SU-DHL-6 (cell line): ENCODE results near the gene PPP1R9B.

ENCODE experiments used
- H2AFZ ChIP-seq: fragments of 200-600 bp; sonication (generic); 2 replicates; pipeline ENCODE4 v1.6.1; 2014; ENCODE audit warnings: low read depth, mild to moderate bottlenecking, moderate library complexity, mixed read lengths, antibody characterized with exemption, low read length; ENCODE audit not compliant: severe bottlenecking
- H3F3A ChIP-seq: fragments of 200-600 bp; shearing (Covaris generic); 2 replicates; pipeline ENCODE4 v1.6.0; 2016; ENCODE audit warnings: antibody characterized with exemption, mild to moderate bottlenecking; ENCODE audit not compliant: insufficient read depth
- H3K27ac ChIP-seq: fragments of 200-600 bp; sonication (generic); 2 replicates; pipeline ENCODE4 v1.5.1; 2016; ENCODE audit warnings: low read depth, mild to moderate bottlenecking, low read length, moderate library complexity, mixed read lengths
- H3K27me3 ChIP-seq: fragments of 200-600 bp; sonication (generic), shearing (Covaris generic); 2 replicates; pipeline ENCODE4 v1.6.0; 2014; ENCODE audit warnings: mild to moderate bottlenecking, low read length
- H3K36me3 ChIP-seq: fragments of 200-600 bp; sonication (generic); 2 replicates; pipeline ENCODE4 v1.6.1; 2014; ENCODE audit warnings: mild to moderate bottlenecking, low read length, mixed read lengths
- H3K4me2 ChIP-seq: fragments of 300-600, 200-600 bp; shearing (Covaris generic), sonication (generic); 2 replicates; pipeline ENCODE4 v1.6.0; 2014; ENCODE audit warnings: low read length, low read depth, mild to moderate bottlenecking; ENCODE audit not compliant: poor library complexity, severe bottlenecking
- H3K4me3 ChIP-seq: fragments of 200-600 bp; sonication (generic); 2 replicates; pipeline ENCODE4 v1.5.1; 2014; ENCODE audit warnings: antibody characterized with exemption, low read length, mild to moderate bottlenecking, mixed read lengths; ENCODE audit not compliant: insufficient read depth, poor library complexity, severe bottlenecking
- H3K79me2 ChIP-seq: fragments of 200-600 bp; sonication (generic); 2 replicates; pipeline ENCODE4 v1.6.1; 2014; ENCODE audit warnings: mild to moderate bottlenecking, low read length, moderate library complexity; ENCODE audit not compliant: insufficient read depth
- H3K9ac ChIP-seq: fragments of 200-600 bp; sonication (generic); 2 replicates; pipeline ENCODE4 v1.7.0; 2014; ENCODE audit warnings: mild to moderate bottlenecking, low read length
- H3K9me2 ChIP-seq: fragments of 200-600 bp; sonication (generic); replicated peaks from 2 replicates; pipeline ENCODE4 v1.6.1; 2014; ENCODE audit warnings: low read length; ENCODE audit not compliant: insufficient read depth
- H3K9me3 ChIP-seq: fragments of 200-600 bp; sonication (generic); 2 replicates; pipeline ENCODE4 v1.6.1; 2014; ENCODE audit warnings: low read length, mixed read lengths; ENCODE audit not compliant: insufficient read depth
- H4K20me1 ChIP-seq: fragments of 200-600 bp; sonication (generic); 2 replicates; pipeline ENCODE4 v1.6.1; 2014; ENCODE audit warnings: low read depth, mild to moderate bottlenecking, antibody characterized with exemption, low read length, moderate library complexity, mixed read lengths
- EZH2phosphoT487 ChIP-seq: fragments of 200-600 bp; sonication (generic), shearing (Covaris generic); conservative IDR thresholded peaks from 2 replicates; pipeline ENCODE4 v1.6.1; 2018; ENCODE audit warnings: mild to moderate bottlenecking, antibody characterized with exemption, low read length, moderate library complexity, mixed read lengths
- TF ChIP-seq, protein P1 (sequence below): fragments of 200-600 bp; sonication (generic); IDR thresholded peaks from one replicate; pipeline ENCODE4 v1.5.1; 2017; ENCODE audit warnings: antibody characterized with exemption, mild to moderate bottlenecking, low read length, moderate library complexity; ENCODE audit not compliant: insufficient read depth, poor library complexity, severe bottlenecking

Gene PPP1R9B

DNA sequence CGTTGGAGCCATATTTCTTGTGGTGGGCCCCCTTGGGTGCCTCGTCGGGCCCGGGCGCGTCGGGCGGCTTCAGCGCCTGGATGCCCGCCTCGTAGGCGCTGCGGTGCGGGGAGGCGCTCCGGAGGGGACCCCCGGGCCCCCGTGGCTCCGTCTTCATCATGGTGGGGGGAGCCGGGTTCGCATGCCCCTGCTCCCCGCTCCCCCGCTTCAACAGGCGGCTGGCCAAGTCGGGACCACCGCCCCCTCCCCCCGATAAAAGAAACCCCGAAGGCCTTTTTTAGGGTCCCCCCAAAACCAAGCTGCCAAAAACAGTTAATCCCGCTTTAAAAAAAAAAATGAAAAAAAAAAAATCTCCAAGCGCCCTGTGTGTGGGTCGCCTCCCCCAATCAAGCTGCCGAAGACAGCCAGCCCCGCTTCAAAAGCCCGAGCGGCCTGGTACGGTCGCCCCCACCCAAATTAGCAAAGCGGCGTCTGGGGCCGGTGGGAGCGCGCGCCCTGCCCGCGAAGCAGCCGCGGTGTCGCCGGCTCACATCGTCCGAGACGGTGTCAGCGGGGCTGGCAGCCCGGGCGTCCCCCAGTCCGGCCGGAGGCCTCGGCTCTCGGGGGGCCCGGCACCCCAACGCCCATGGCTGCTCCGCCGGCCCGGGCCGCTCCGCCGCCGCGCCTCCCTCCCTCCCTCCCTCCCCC lies at the start of gene PPP1R9B:
Gene PPP1R9B, minus strand, starts transcription at position 324 of the 687 bp plus-strand sequence. Its CDS starts 164 bp downstream, at position 160.
- Histone ChIP-seq H2AFZ (peak within 1 kb of the TSS; percentile 82), H3K9ac (peak within 1 kb of the TSS; percentile 96), H4K20me1 (no peaks in the 10 kb centered on the region), H3K9me3 (no peaks in the 10 kb centered on the region), H3K36me3 (no peaks in the 10 kb centered on the region), H3F3A (peaks cover 9% of the 10 kb centered on the region; the same call in 1 of the 2 replicates), H3K4me2 (peak within 1 kb of the TSS; percentile 100), H3K79me2 (peaks cover 41% of the 10 kb centered on the region), H3K27me3 (no peaks in the 10 kb centered on the region), H3K4me3 (peak within 1 kb of the TSS; percentile 94), H3K27ac (peak within 1 kb of the TSS; percentile 95), H3K9me2 (no peaks in the 10 kb centered on the region)
- TF ChIP-seq, protein P1, sequence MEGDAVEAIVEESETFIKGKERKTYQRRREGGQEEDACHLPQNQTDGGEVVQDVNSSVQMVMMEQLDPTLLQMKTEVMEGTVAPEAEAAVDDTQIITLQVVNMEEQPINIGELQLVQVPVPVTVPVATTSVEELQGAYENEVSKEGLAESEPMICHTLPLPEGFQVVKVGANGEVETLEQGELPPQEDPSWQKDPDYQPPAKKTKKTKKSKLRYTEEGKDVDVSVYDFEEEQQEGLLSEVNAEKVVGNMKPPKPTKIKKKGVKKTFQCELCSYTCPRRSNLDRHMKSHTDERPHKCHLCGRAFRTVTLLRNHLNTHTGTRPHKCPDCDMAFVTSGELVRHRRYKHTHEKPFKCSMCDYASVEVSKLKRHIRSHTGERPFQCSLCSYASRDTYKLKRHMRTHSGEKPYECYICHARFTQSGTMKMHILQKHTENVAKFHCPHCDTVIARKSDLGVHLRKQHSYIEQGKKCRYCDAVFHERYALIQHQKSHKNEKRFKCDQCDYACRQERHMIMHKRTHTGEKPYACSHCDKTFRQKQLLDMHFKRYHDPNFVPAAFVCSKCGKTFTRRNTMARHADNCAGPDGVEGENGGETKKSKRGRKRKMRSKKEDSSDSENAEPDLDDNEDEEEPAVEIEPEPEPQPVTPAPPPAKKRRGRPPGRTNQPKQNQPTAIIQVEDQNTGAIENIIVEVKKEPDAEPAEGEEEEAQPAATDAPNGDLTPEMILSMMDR: no peak
- no peak for TF ChIP-seq EZH2phosphoT487

GRCh38 chr17:50199803-50200456 lies 49.5 kb upstream of the PPP1R9B start:
- no peaks in the 10 kb centered on the region for H3K79me2 ChIP-seq
- TF ChIP-seq, protein P1: no peak
- no peak for TF ChIP-seq EZH2phosphoT487
- H3F3A ChIP-seq: no peaks in the 10 kb centered on the region
- no peaks in the 10 kb centered on the region for H3K9me2 ChIP-seq
- peak overlapping the region; percentile 38 for H3K4me3 ChIP-seq
- no peaks in the 10 kb centered on the region for H3K9me3 ChIP-seq
- H3K36me3 ChIP-seq: no peaks in the 10 kb centered on the region
- no peaks in the 10 kb centered on the region for H3K27me3 ChIP-seq
- H3K9ac ChIP-seq: no peak overlapping the region
- peak overlapping the region; percentile 51 for H3K4me2 ChIP-seq
- peak overlapping the region; percentile 37 for H2AFZ ChIP-seq
- no peaks in the 10 kb centered on the region; the same call in 1 of the 2 replicates for H4K20me1 ChIP-seq
- H3K27ac ChIP-seq: no peak overlapping the region

GRCh38 chr17:50199211-50199802 lies 48.8 kb upstream of the PPP1R9B start:
- Histone ChIP-seq H3K27me3 (no peaks in the 10 kb centered on the region), H3K9me3 (no peaks in the 10 kb centered on the region), H3F3A (no peaks in the 10 kb centered on the region), H3K9ac (no peak overlapping the region), H3K79me2 (no peaks in the 10 kb centered on the region), H3K27ac (no peak overlapping the region), H3K36me3 (no peaks in the 10 kb centered on the region), H3K9me2 (no peaks in the 10 kb centered on the region), H4K20me1 (no peaks in the 10 kb centered on the region; the same call in 1 of the 2 replicates), H3K4me2 (no peak overlapping the region), H3K4me3 (no peak overlapping the region), H2AFZ (no peak overlapping the region)
- TF ChIP-seq, protein P1: no peak
- no peak for TF ChIP-seq EZH2phosphoT487
